Fibroblast of lung (primary cell): ENCODE results near the gene ADRM1. TPM values are rescaled to one million over a fixed set of nuclear protein-coding genes. Genes with fewer than 3 reads are reported as not detected.

Experiments
- DNase-seq, 2 donors: peaks; one replicate each; pipeline versions ENCODE4 v3.0.0 to v3.0.0-alpha.2; 2010; ENCODE audit warnings: low read depth in 2 of 2
- H2AFZ ChIP-seq: 2 replicates; pipeline ENCODE4 v1.5.1; 2012; ENCODE audit warnings: low read length, control low read depth, inconsistent platforms
- H3K27ac ChIP-seq: 2 replicates; pipeline ENCODE4 v1.5.1; 2011; ENCODE audit warnings: low read length, control low read depth; ENCODE audit not compliant: insufficient read depth
- H3K27me3 ChIP-seq: 2 replicates; pipeline ENCODE4 v1.5.1; 2011; ENCODE audit warnings: mild to moderate bottlenecking, low read length; ENCODE audit not compliant: control insufficient read depth, insufficient read depth
- H3K36me3 ChIP-seq: 2 replicates; pipeline ENCODE4 v1.5.1; 2011; ENCODE audit warnings: low read length; ENCODE audit not compliant: control insufficient read depth, insufficient read depth
- H3K4me1 ChIP-seq: 2 replicates; pipeline ENCODE4 v1.5.1; 2011; ENCODE audit warnings: low read length; ENCODE audit not compliant: control insufficient read depth, insufficient read depth; ENCODE audit errors: extremely low read depth
- H3K4me2 ChIP-seq: 2 replicates; pipeline ENCODE4 v1.5.1; 2011; ENCODE audit warnings: low read length, control low read depth; ENCODE audit not compliant: insufficient read depth; ENCODE audit errors: extremely low read depth
- H3K4me3 ChIP-seq, 4 experiments: fragments of 200-600 bp in 1 of 4; sonication (generic) in 1 of 4; replicated peaks in 1 of 4; 2 replicates each; pipeline ENCODE4 v1.5.1; 2011 to 2016; ENCODE audit warnings: low read length in 4 of 4, low read depth in 3 of 4, mild to moderate bottlenecking in 3 of 4, control low read depth in 2 of 4, inconsistent platforms in 1 of 4, mixed read lengths in 1 of 4; ENCODE audit not compliant: insufficient read depth in 1 of 4; ENCODE audit errors: control extremely low read depth in 1 of 4
- H3K79me2 ChIP-seq: 2 replicates; pipeline ENCODE4 v1.5.1; 2012; ENCODE audit warnings: mild to moderate bottlenecking, low read length, inconsistent platforms; ENCODE audit not compliant: control insufficient read depth, insufficient read depth
- H3K9ac ChIP-seq: 2 replicates; pipeline ENCODE4 v1.5.1; 2011; ENCODE audit warnings: mild to moderate bottlenecking, low read length, control low read depth; ENCODE audit not compliant: insufficient read depth
- H3K9me3 ChIP-seq: 2 replicates; pipeline ENCODE4 v1.5.1; 2012; ENCODE audit warnings: low read depth, low read length; ENCODE audit not compliant: control insufficient read depth, insufficient read depth
- H4K20me1 ChIP-seq: 2 replicates; pipeline ENCODE4 v1.5.1; 2011; ENCODE audit warnings: low read length; ENCODE audit not compliant: control insufficient read depth, insufficient read depth; ENCODE audit errors: extremely low read depth
- EZH2 ChIP-seq: IDR thresholded peaks from 2 replicates; pipeline ENCODE4 v1.5.1; 2012; ENCODE audit warnings: low read length, control low read depth, mild to moderate bottlenecking; ENCODE audit errors: missing control alignments
- polyA plus RNA-seq, 2 donors: library from polyadenylated mRNA; depleted of rRNA in 1 of 2; stranded (reverse) in 1 of 2; unstranded in 1 of 2; fragments of >200 nt; gene quantifications; 2 replicates each; pipeline ENCODE4 v1.2.1, GENCODE V29; 2011 to 2012; ENCODE audit warnings: missing spikeins in 1 of 2
- total RNA-seq: library from RNA; depleted of rRNA; stranded (reverse); fragments of >200 nt; gene quantifications from 2 replicates; pipeline ENCODE4 v1.2.1, GENCODE V29; 2014
- TF ChIP-seq, protein P1 (sequence below), 2 donors: IDR thresholded peaks in 1 of 2; conservative IDR thresholded peaks in 1 of 2; 1 replicate in 1 of 2; 2 replicates in 1 of 2; pipeline ENCODE4 v1.5.1; 2011 to 2012; ENCODE audit warnings: low read length in 2 of 2, control low read depth in 1 of 2, inconsistent platforms in 1 of 2, low read depth in 1 of 2, mild to moderate bottlenecking in 1 of 2

ADRM1 gene
- total and polyA plus RNA-seq, 2 donors (not counting 1 experiment from before 2014, with no cell fraction given): 41.2 to 71.3 TPM

DNA sequence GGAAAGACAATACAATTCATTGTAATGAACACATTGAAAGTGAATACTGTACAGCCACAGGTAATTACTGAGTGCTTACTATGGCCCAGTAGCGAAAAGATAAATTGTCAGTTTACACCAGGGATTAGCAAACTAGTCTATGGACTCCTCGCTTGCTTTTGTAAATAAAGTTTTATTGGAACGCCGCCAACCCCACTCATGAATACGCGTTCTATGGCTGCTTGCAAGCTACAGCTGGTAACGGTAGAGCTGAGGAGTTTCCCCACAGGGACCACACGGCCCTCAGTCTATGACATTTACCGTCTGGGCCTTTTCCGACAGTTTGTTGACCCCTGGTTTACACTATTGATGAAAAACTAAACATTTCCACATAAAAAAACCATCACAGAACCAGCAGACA, 40.1 kb downstream of the ADRM1 start:
- peaks cover 16% of the 10 kb centered on the region for H3K36me3 ChIP-seq
- H3K4me3 ChIP-seq: no peak overlapping the region
- no peak overlapping the region for H3K27ac ChIP-seq
- H3K4me1 ChIP-seq: no peaks in the 10 kb centered on the region
- no peaks in the 10 kb centered on the region for H3K27me3 ChIP-seq
- no peak overlapping the region for H3K9ac ChIP-seq
- no peak overlapping the region for H3K4me2 ChIP-seq
- H4K20me1 ChIP-seq: no peaks in the 10 kb centered on the region
- DNase-seq: peak in 1 of 2 donors; percentile 56
- H3K9me3 ChIP-seq: no peaks in the 10 kb centered on the region
- TF ChIP-seq, protein P1, sequence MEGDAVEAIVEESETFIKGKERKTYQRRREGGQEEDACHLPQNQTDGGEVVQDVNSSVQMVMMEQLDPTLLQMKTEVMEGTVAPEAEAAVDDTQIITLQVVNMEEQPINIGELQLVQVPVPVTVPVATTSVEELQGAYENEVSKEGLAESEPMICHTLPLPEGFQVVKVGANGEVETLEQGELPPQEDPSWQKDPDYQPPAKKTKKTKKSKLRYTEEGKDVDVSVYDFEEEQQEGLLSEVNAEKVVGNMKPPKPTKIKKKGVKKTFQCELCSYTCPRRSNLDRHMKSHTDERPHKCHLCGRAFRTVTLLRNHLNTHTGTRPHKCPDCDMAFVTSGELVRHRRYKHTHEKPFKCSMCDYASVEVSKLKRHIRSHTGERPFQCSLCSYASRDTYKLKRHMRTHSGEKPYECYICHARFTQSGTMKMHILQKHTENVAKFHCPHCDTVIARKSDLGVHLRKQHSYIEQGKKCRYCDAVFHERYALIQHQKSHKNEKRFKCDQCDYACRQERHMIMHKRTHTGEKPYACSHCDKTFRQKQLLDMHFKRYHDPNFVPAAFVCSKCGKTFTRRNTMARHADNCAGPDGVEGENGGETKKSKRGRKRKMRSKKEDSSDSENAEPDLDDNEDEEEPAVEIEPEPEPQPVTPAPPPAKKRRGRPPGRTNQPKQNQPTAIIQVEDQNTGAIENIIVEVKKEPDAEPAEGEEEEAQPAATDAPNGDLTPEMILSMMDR (conservative IDR thresholded peaks at IDR 0.05 in 1 of 2, IDR thresholded peaks at IDR 0.05 in 1 of 2; ENCODE audit: low read depth in 1 of 2, low read length in 2 of 2): no peak
- no peak for TF ChIP-seq EZH2
- no peaks in the 10 kb centered on the region for H3K79me2 ChIP-seq
- no peak overlapping the region for H2AFZ ChIP-seq

DNA sequence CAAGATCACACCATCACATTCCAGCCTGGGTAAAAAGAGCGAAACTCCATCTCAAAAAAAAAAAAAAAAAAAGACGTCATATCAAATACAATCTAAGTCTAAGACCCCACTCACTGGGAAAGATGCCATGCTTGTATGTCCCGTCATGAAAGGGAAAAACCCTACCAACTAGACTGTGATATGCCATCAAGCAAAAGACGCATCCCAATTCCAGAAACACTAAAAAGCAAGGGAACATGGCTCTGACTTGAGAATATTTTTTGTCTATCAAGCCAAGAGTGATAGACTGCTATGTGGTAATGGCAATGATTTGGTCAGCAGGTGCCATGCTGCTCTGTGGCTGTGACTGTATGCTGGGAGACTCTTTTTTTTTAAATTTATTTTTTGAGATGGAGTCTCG, 41.3 kb downstream of the ADRM1 start:
- Histone ChIP-seq H3K9me3 (no peaks in the 10 kb centered on the region), H3K4me3 (no peak overlapping the region), H3K36me3 (peaks cover 13% of the 10 kb centered on the region), H3K79me2 (no peaks in the 10 kb centered on the region), H3K27me3 (no peaks in the 10 kb centered on the region), H2AFZ (no peak overlapping the region), H3K27ac (no peak overlapping the region), H3K9ac (no peak overlapping the region), H3K4me1 (no peaks in the 10 kb centered on the region), H4K20me1 (no peaks in the 10 kb centered on the region), H3K4me2 (no peak overlapping the region)
- no peak for DNase-seq
- TF ChIP-seq, protein P1 (conservative IDR thresholded peaks at IDR 0.05 in 1 of 2, IDR thresholded peaks at IDR 0.05 in 1 of 2; ENCODE audit: low read depth in 1 of 2, low read length in 2 of 2): no peak
- no peak for TF ChIP-seq EZH2

DNA sequence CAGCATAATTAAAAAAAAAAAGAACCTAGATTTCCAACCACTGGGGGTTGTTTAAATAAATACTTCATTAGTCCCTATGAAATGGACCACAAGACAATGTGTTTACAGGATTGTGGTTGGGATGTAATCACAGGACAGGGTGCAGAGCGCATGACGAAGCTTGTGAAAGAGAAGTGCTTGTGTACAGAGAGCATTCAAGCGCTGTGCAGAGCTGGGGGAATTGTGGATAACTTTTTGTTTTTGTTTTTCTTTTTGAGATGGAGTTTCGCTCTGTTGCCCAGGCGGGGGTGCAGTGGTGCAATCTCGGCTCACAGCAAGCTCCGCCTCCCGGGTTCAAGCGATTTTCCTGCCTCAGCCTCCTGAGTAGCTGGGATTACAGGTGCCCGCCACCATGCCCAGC, 42.0 kb downstream of the ADRM1 start:
- no peak overlapping the region for H3K4me3 ChIP-seq
- peak; percentile 43 to 89 for DNase-seq
- no peak overlapping the region for H2AFZ ChIP-seq
- TF ChIP-seq EZH2: no peak
- TF ChIP-seq, protein P1 (conservative IDR thresholded peaks at IDR 0.05 in 1 of 2, IDR thresholded peaks at IDR 0.05 in 1 of 2; ENCODE audit: low read depth in 1 of 2, low read length in 2 of 2): no peak
- peaks cover 14% of the 10 kb centered on the region for H3K36me3 ChIP-seq
- H3K9ac ChIP-seq: no peak overlapping the region
- no peaks in the 10 kb centered on the region for H3K27me3 ChIP-seq
- H3K4me1 ChIP-seq: no peaks in the 10 kb centered on the region
- H3K9me3 ChIP-seq: no peaks in the 10 kb centered on the region
- H3K79me2 ChIP-seq: no peaks in the 10 kb centered on the region
- no peak overlapping the region for H3K4me2 ChIP-seq
- H4K20me1 ChIP-seq: no peaks in the 10 kb centered on the region
- no peak overlapping the region for H3K27ac ChIP-seq
